Measurements from ENCODE around the gene NAP1L4. TPM values are rescaled to one million over a fixed set of nuclear protein-coding genes. Genes with fewer than 3 reads are reported as not detected.

NAP1L4 gene
- total RNA-seq, 1 experiment from 2014 or later = 144 TPM

DNA sequence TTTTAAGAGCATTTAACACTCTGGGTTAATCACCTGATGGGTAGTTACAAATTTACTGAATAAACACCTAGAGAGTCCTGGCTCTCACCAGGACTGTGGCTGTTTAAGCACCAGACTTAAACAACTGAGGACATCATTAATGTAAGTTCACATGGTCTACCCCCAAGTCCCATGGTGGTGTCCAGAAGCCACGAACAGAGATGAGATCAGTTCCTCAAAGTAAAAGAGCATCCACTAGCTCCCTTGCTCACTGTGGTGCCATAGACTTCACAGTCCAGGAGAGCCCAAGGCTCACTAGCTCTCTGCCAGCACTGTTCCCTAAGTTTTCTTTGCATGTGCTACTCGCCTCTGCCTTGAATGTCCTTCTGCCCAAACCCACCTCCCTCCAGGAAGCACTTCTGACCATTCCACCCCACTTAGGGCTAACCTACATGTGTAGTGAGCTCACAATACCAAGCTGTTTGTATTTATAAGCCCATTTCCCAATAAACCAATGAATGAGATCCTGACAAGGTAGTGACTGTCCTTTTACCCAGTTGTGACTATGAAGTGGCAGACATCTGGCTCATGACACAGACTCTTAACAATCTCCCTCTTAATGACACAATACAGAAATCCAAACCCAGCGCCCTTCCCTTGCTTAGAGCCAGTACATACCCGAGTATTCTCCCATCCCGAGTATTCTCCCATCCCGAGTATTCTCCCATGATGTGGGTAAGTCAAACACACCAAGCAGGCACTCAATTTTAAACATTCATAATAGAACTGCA, 15.7 kb downstream of the NAP1L4 start:
- BruUV-seq (replicated peaks) = no TSS peak
- H3K9me2 ChIP-seq (ENCODE audit: insufficient read depth) = no peaks in the 10 kb centered on the region
- peaks cover 29% of the 10 kb centered on the region for H4K20me1 ChIP-seq (ENCODE audit: insufficient read depth)
- H3K9me3 ChIP-seq (ENCODE audit: control insufficient read depth in 1 of 2, insufficient read depth in 1 of 2, low read depth in 1 of 2, low read length in 2 of 2) = no peaks in the 10 kb centered on the region
- no peaks in the 10 kb centered on the region for H3K4me1 ChIP-seq (ENCODE audit: control insufficient read depth in 1 of 2, insufficient read depth in 2 of 2, low read length in 2 of 2)
- no peak overlapping the region for H2AFZ ChIP-seq (ENCODE audit: low read depth, low read length, poor library complexity, severe bottlenecking)
- H3K27me3 ChIP-seq (ENCODE audit: insufficient read depth, low read length) = no peaks in the 10 kb centered on the region
- no peak for TF ChIP-seq EZH2phosphoT487 (IDR thresholded peaks at IDR 0.05; ENCODE audit: borderline replicate concordance)
- TF ChIP-seq SRF (IDR thresholded peaks at IDR 0.05; ENCODE audit: low read depth) = no peak
- no peak for TF ChIP-seq ZNF274 (IDR thresholded peaks at IDR 0.05; ENCODE audit: low read depth, low read length)
- TF ChIP-seq ZFX (IDR thresholded peaks at IDR 0.05) = no peak
- TF ChIP-seq ELF1 (IDR thresholded peaks at IDR 0.05; ENCODE audit: borderline replicate concordance, low read depth) = no peak
- TF ChIP-seq CEBPB (IDR thresholded peaks at IDR 0.05; ENCODE audit: low read depth) = no peak
- no peak for TF ChIP-seq POLR2AphosphoS5 (IDR thresholded peaks at IDR 0.05; ENCODE audit: low read depth, low read length)
- TF ChIP-seq CTCF (IDR thresholded peaks at IDR 0.05 in 2 of 3, conservative IDR thresholded peaks at IDR 0.05 in 1 of 3; ENCODE audit: borderline replicate concordance in 1 of 3, insufficient read depth in 1 of 3, low read depth in 2 of 3, low read length in 2 of 3) = no peak
- H3K27ac ChIP-seq (ENCODE audit: low read depth, low read length) = no peak overlapping the region
- POLR2A ChIA-PET = interaction anchor here (0.7 kb wide), 1 partner anchor 16 kb away, joined by 3 read pairs; the partner anchor contains the start of gene NAP1L4
- no peak overlapping the region for H3K4me2 ChIP-seq (ENCODE audit: low read length)
- intact Hi-C loops (cut with micrococcal nuclease) = no loop called here
- DNase-seq (ENCODE audit: low read depth, low spot score) (no peak), ATAC-seq (no peak)
- no peak overlapping the region for H3K9ac ChIP-seq (ENCODE audit: low read length)
- no peak overlapping the region for H3K4me3 ChIP-seq (replicated peaks in 1 of 2; ENCODE audit: low read depth in 1 of 2, low read length in 2 of 2)
- peaks cover 39 to 63% of the 10 kb centered on the region in 2 experiments for H3K36me3 ChIP-seq (ENCODE audit: control insufficient read depth in 1 of 2, insufficient read depth in 2 of 2, low read length in 2 of 2)
- RAD21 ChIA-PET (ENCODE audit: low non-redundant PET in 1 of 2, low total read pairs in 2 of 2, uncharacterized antibody in 2 of 2, unreplicated experiment in 2 of 2) = no interaction called here
- CTCF ChIA-PET = interaction anchor here (0.8 to 1.9 kb wide), 3 partner anchors 21 to 115 kb away, joined by 3 to 5 read pairs (median 4); no protein-coding TSS in a partner anchor
- H3K79me2 ChIP-seq (ENCODE audit: insufficient read depth, low read length) = peaks cover 99% of the 10 kb centered on the region

Data from HCT116 (cell line).